LoVo (cell line): ENCODE results near the gene SERPINB7.

Source experiments
- DNase-seq: peaks from one replicate; pipeline ENCODE4 v3.0.0-alpha.2; 2016; ENCODE audit warnings: low spot score

SERPINB7 gene

GRCh38 chr18:63848159-63848558, 72.9 kb downstream of the SERPINB7 start:
- DNase-seq: peak; percentile 47

GRCh38 chr18:63850020-63850419, 74.8 kb downstream of the SERPINB7 start:
- no peak for DNase-seq

GRCh38 chr18:63850636-63851035, 75.4 kb downstream of the SERPINB7 start:
- DNase-seq: no peak
